Stimulated activated CD8-positive, alpha-beta memory T cell treated with anti-CD3 and anti-CD28 coated beads, Interleukin-2, amount 100 ng/mL, for 48 hours (primary cell): ENCODE measurements around the gene ZNF783.
"Not testable (repeated sequence)": the region's sequence is repeated elsewhere in the genome, so short reads cannot be mapped to it uniquely, and the experiment has no call there.

Experiments used
- DNase-seq, 2 donors: peaks; one replicate each; pipeline ENCODE4 v3.0.0-alpha.2; 2020; ENCODE audit warnings: low read depth in 2 of 2

The ZNF783 gene

GRCh38 chr7:149330914-149331567, 69.0 kb downstream of the ZNF783 start:
- no peak for DNase-seq

- not testable (repeated sequence) for DNase-seq
These were observed 70.8 kb downstream of the ZNF783 start for GRCh38 chr7:149332602-149333320.

- no peak for DNase-seq
These were observed 71.3 kb downstream of the ZNF783 start for GRCh38 chr7:149333321-149333717.

GRCh38 chr7:149334219-149334618, 72.2 kb downstream of the ZNF783 start:
- no peak for DNase-seq
